Spleen (tissue), 7 donors: ENCODE measurements around the gene CFAP119.

Experiments
- POLR2AphosphoS5 ChIP-seq, 3 donors: sonication (generic); formaldehyde crosslinking; IDR thresholded peaks; one replicate each; pipeline ENCODE4 v1.5.1; 2017; ENCODE audit warnings: antibody characterized with exemption in 3 of 3
- TF ChIP-seq, protein P1 (sequence below), 11 experiments: fragments of 200-600 bp in 7 of 11; fragments of 450-650 bp in 4 of 11; sonication (generic) in 4 of 11; IDR thresholded peaks in 8 of 11; conservative IDR thresholded peaks in 3 of 11; 1 replicate in 7 of 11; 2 replicates in 4 of 11; pipeline versions ENCODE4 v1.4.0 to v1.8.0; 2016 to 2021; ENCODE audit warnings: antibody characterized with exemption in 11 of 11, inconsistent platforms in 4 of 11, mild to moderate bottlenecking in 1 of 11
- donor health status: DM: no; HTN: no; CAD: no; lungs with moderate emphysema.
- donor health status: DM: no; HTN: no; CAD: no.
- donor health status: DM: no; HTN: no; CAD: no.

DNA sequence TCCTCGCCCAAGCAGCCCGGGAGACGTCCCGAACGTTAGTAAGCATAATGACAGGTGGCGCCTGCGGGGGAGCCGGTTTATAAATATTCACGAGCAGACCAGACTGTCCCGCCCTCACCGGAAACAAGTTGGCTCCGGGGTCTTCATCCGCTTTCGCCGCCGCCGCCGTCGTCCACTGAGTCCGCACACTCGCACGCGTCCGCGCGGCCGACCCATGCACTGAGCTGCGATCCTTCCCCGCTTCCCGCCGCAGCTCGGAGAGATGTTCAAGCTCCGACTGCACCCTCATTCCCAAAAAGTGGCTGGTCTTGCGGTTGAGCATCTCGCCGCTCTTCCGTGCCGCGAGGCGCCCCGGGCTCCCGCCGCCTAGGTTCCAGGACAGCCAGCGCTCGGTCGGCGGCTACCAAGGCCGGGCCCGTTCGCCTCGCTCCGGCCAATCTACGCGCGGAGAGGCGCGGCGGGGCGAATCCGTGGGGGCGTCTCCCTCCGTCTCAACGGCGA is 385 bp downstream of the CFAP119 start:
- TF ChIP-seq POLR2AphosphoS5 (IDR thresholded peaks at IDR 0.05) = no peak
- TF ChIP-seq, protein P1, sequence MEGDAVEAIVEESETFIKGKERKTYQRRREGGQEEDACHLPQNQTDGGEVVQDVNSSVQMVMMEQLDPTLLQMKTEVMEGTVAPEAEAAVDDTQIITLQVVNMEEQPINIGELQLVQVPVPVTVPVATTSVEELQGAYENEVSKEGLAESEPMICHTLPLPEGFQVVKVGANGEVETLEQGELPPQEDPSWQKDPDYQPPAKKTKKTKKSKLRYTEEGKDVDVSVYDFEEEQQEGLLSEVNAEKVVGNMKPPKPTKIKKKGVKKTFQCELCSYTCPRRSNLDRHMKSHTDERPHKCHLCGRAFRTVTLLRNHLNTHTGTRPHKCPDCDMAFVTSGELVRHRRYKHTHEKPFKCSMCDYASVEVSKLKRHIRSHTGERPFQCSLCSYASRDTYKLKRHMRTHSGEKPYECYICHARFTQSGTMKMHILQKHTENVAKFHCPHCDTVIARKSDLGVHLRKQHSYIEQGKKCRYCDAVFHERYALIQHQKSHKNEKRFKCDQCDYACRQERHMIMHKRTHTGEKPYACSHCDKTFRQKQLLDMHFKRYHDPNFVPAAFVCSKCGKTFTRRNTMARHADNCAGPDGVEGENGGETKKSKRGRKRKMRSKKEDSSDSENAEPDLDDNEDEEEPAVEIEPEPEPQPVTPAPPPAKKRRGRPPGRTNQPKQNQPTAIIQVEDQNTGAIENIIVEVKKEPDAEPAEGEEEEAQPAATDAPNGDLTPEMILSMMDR (IDR thresholded peaks at IDR 0.05 in 8 of 11, conservative IDR thresholded peaks at IDR 0.05 in 3 of 11) = no peak
